ENCODE results near the gene RANBP17.

Gene RANBP17

GRCh38 chr5:171269717-171270116 is 407.9 kb downstream of the RANBP17 start (continued):
- TF ChIP-seq ZNF626 (tag by site-specific recombination; IDR thresholded peaks at IDR 0.05) (no peak), ZNF571 (tag by site-specific recombination; IDR thresholded peaks at IDR 0.05) (no peak), ZNF837 (tag by site-specific recombination; IDR thresholded peaks at IDR 0.05) (no peak), ZNF335 (tag by site-specific recombination; conservative IDR thresholded peaks at IDR 0.05) (0 out of 2 replicates have a peak, but pooled peaks have one; percentile 40), ZSCAN5A (tag by site-specific recombination; IDR thresholded peaks at IDR 0.05) (no peak), TSHZ1 (tag by site-specific recombination; IDR thresholded peaks at IDR 0.05; ENCODE audit: borderline replicate concordance) (no peak; the same call in 1 of the 2 replicates), ZBTB26 (tag by site-specific recombination; optimal IDR thresholded peaks at IDR 0.05) (no peak), ZNF292 (tag by site-specific recombination; IDR thresholded peaks at IDR 0.05; ENCODE audit: borderline replicate concordance, low read depth) (no peak), PRDM1 (tag by site-specific recombination; IDR thresholded peaks at IDR 0.05) (no peak), ZNF280D (tag by site-specific recombination; IDR thresholded peaks at IDR 0.05) (no peak), ZNF37A (tag by site-specific recombination; IDR thresholded peaks at IDR 0.05) (no peak), ZNF133 (tag by site-specific recombination; IDR thresholded peaks at IDR 0.05) (no peak), TRIM28 (IDR thresholded peaks at IDR 0.05; ENCODE audit: borderline replicate concordance, low read length) (no peak), ELK4 (IDR thresholded peaks at IDR 0.05; ENCODE audit: borderline replicate concordance, low read depth, low read length) (no peak), ZNF529 (tag by site-specific recombination; IDR thresholded peaks at IDR 0.05; ENCODE audit: insufficient replicate concordance) (no peak), SP7 (tag by site-specific recombination; IDR thresholded peaks at IDR 0.05) (peak; percentile 79), ZSCAN18 (tag by site-specific recombination; IDR thresholded peaks at IDR 0.05) (no peak), ZSCAN30 (tag by site-specific recombination; IDR thresholded peaks at IDR 0.05) (no peak), ZNF214 (tag by site-specific recombination; IDR thresholded peaks at IDR 0.05; ENCODE audit: borderline replicate concordance) (no peak), ZBTB10 (tag by site-specific recombination; IDR thresholded peaks at IDR 0.05) (no peak), ZNF692 (tag by site-specific recombination; IDR thresholded peaks at IDR 0.05) (peak; percentile 66; the same call in 1 of the 2 replicates), ZNF704 (tag by site-specific recombination; IDR thresholded peaks at IDR 0.05) (no peak)
